WERI-Rb-1 (cell line): Measurements from ENCODE around the gene KANSL3.
"Not testable (repeated sequence)": the region's sequence is repeated elsewhere in the genome, so short reads cannot be mapped to it uniquely, and the experiment has no call there.

ENCODE experiments used
- DNase-seq: peaks from one replicate; pipeline ENCODE4 v3.0.0-alpha.2; 2020
- H3K27ac ChIP-seq: fragments of 250-450 bp; sonication (Bioruptor Pico); 2 replicates; pipeline ENCODE4 v1.5.1; 2020; ENCODE audit warnings: mild to moderate bottlenecking, moderate library complexity
- H3K27me3 ChIP-seq: fragments of 250-450 bp; sonication (Bioruptor Pico); 2 replicates; pipeline ENCODE4 v1.5.1; 2021; ENCODE audit warnings: mild to moderate bottlenecking, low read depth, moderate library complexity; ENCODE audit not compliant: insufficient read depth, severe bottlenecking
- H3K36me3 ChIP-seq: fragments of 250-450 bp; sonication (Bioruptor Pico); 2 replicates; pipeline ENCODE4 v1.5.1; 2020; ENCODE audit warnings: mild to moderate bottlenecking, moderate library complexity
- H3K4me3 ChIP-seq: 2 replicates; pipeline ENCODE4 v1.5.1; 2011; ENCODE audit warnings: low read depth, mild to moderate bottlenecking, control low read depth, low read length
- H3K9me3 ChIP-seq: fragments of 250-450 bp; sonication (Bioruptor Pico); 2 replicates; pipeline ENCODE4 v1.5.1; 2021; ENCODE audit warnings: mild to moderate bottlenecking, moderate library complexity; ENCODE audit not compliant: severe bottlenecking
- CTCF ChIP-seq: IDR thresholded peaks from 2 replicates; pipeline ENCODE4 v1.5.1; 2011; ENCODE audit warnings: low read depth, mild to moderate bottlenecking, control low read depth, inconsistent platforms, low read length

KANSL3 gene

DNA sequence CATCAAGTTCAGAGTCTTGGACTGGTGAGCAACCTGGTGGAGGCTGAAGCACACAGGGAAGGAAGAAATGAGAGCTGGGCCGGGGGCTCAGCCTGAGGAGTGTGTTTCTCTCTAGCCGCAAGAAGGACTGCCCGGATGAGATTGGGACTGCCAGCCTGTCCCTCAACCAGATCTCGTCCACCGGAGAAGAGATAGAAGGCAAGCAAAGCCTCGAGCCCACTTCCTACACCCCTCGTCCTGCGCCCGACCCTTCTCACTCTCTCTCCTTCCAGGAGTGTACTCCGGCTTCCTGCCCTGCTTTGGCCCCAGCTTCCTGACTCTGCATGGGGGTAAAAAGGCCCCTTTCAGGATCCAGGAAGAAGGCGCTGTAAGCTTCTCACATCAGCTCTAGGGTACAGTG lies 30.7 kb upstream of the KANSL3 start:
- DNase-seq, result no peak
- H3K9me3 ChIP-seq, result peaks cover 5% of the 10 kb centered on the region
- H3K4me3 ChIP-seq, result no peak overlapping the region
- TF ChIP-seq CTCF, result no peak
- no peak overlapping the region for H3K27ac ChIP-seq
- H3K36me3 ChIP-seq, result no peaks in the 10 kb centered on the region
- H3K27me3 ChIP-seq, result no peaks in the 10 kb centered on the region

DNA sequence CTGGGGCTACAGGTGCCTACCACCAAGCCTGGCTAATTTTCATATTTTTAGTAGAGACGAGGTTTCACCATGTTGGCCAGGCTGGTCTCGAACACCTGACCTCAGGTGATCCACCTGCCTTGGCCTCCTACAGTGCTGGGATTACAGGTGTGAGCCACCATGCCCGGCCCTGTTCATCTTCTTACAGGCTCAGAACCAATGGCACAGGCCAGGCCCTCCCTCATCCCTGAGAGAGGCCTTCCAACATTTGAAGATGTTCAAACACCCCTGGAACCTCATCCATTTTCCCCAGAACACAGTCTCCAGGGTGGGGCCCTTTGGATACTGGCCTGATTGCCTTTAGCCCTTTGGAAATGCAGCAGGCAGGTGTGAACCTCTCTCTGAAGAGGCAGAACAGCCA lies 27.6 kb upstream of the KANSL3 start:
- not testable (repeated sequence) for H3K27ac ChIP-seq, H3K4me3 ChIP-seq, H3K27me3 ChIP-seq, H3K36me3 ChIP-seq, H3K9me3 ChIP-seq, DNase-seq

GRCh38 chr2:96665083-96665569 lies 27.0 kb upstream of the KANSL3 start:
- H3K4me3 ChIP-seq, result no peak overlapping the region
- H3K9me3 ChIP-seq, result peaks cover 5% of the 10 kb centered on the region
- no peaks in the 10 kb centered on the region for H3K27me3 ChIP-seq
- H3K27ac ChIP-seq, result no peak overlapping the region
- H3K36me3 ChIP-seq, result no peaks in the 10 kb centered on the region
- DNase-seq, result no peak
- TF ChIP-seq CTCF, result no peak

DNA sequence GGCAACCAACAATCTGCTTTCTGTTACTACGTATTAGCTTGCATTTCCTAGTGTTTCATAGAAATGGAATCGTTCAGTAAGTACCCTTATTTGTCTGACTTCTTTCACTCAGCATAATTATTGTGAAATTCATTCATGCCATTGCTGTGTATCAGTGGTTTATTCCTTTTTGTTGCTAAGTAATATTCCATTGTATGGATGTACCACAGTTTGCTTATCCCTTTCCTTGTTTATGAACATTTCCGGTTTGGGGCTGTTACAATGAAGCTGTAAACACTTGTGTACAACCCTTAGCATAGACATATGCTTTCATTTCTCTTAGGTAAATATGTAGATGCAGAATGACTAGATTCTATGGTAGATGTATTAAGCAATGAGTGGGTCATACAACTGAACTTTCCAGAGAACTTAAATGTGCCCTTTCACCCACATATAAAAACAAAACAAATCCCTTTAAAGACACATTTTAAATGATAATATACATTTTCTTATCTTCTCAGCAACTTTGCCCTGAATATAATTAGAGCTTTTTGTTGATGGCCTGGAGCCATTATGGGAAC lies 26.3 kb upstream of the KANSL3 start:
- H3K4me3 ChIP-seq, result no peak overlapping the region
- no peaks in the 10 kb centered on the region for H3K27me3 ChIP-seq
- TF ChIP-seq CTCF, result no peak
- no peak for DNase-seq
- no peaks in the 10 kb centered on the region for H3K36me3 ChIP-seq
- no peak overlapping the region for H3K27ac ChIP-seq
- peaks cover 5% of the 10 kb centered on the region for H3K9me3 ChIP-seq

DNA sequence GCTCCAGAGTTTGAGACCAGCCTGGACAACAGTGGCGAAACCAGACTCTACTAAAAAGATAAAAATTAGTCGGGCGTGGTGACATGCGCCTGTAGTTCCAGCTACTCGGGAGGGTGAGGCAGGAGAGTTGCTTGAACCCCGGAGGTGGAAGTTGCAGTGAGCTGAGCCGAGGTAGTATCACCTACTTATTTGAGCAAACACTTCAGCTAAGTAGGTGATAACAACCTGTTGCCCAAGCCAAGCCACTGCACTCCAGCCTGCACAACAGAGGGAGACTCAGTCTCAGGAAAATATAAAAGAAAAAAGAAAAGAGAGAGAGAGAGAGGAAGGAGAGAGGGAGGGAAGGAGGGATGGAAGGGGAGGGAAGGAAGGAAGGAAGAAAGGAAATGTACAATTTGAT lies 25.7 kb upstream of the KANSL3 start:
- no peak for DNase-seq
- Histone ChIP-seq H3K9me3 (peaks cover 5% of the 10 kb centered on the region), H3K36me3 (no peaks in the 10 kb centered on the region), H3K27ac (no peak overlapping the region), H3K27me3 (no peaks in the 10 kb centered on the region), H3K4me3 (no peak overlapping the region)
- no peak for TF ChIP-seq CTCF

DNA sequence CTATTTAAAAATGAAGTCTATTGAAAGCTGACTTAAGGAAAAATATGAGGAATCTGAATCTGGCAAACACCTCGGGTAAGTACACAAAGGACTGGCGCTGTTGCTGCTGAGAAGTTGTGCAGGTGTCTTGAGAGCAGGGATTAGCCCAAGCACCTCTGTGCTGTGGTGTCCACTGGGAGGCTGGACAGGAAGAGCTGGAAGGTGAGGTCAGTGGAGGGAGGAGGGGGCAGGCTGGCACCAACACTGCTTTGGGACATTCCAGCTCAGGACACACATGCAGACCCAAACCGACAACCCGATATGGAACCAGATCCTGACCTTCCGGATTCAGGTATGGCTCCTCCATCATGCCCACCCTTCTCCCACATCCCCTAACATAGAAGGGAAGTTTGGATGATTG lies 25.1 kb upstream of the KANSL3 start:
- DNase-seq, result no peak
- Histone ChIP-seq H3K9me3 (peaks cover 5% of the 10 kb centered on the region), H3K27ac (no peak overlapping the region), H3K4me3 (no peak overlapping the region), H3K36me3 (no peaks in the 10 kb centered on the region), H3K27me3 (no peaks in the 10 kb centered on the region)
- no peak for TF ChIP-seq CTCF
